Neural cell (in vitro differentiated cells): ENCODE measurements around the gene LAMB4.

Experiments
- CTCF ChIP-seq: fragments of 450-650 bp; IDR thresholded peaks from 2 replicates; pipeline ENCODE4 v1.5.1; 2014; ENCODE audit warnings: antibody characterized with exemption, mild to moderate bottlenecking, moderate library complexity; ENCODE audit not compliant: poor library complexity, severe bottlenecking
- EP300 ChIP-seq: fragments of 450-650 bp; conservative IDR thresholded peaks from 2 replicates; pipeline ENCODE4 v1.6.1; 2014; ENCODE audit warnings: antibody characterized with exemption, mild to moderate bottlenecking, moderate library complexity; ENCODE audit not compliant: poor library complexity, severe bottlenecking
- EZH2 ChIP-seq: fragments of 200-600, 300-800 bp; shearing (Covaris generic), sonication (generic); IDR thresholded peaks from 2 replicates; pipeline ENCODE4 v1.6.1; 2014; ENCODE audit warnings: antibody characterized with exemption, low read length, borderline replicate concordance, mild to moderate bottlenecking; ENCODE audit not compliant: insufficient read depth, poor library complexity, severe bottlenecking
- MXI1 ChIP-seq: fragments of 450-650 bp; conservative IDR thresholded peaks from 2 replicates; pipeline ENCODE4 v1.6.1; 2014; ENCODE audit warnings: antibody characterized with exemption, mild to moderate bottlenecking; ENCODE audit not compliant: poor library complexity, severe bottlenecking
- POLR2AphosphoS5 ChIP-seq: IDR thresholded peaks from 2 replicates; pipeline ENCODE4 v1.6.1; 2012
- RAD21 ChIP-seq: fragments of 450-650 bp; conservative IDR thresholded peaks from 2 replicates; pipeline ENCODE4 v1.6.1; 2014; ENCODE audit warnings: antibody characterized with exemption, mild to moderate bottlenecking, moderate library complexity
- SMC3 ChIP-seq: fragments of 450-650 bp; conservative IDR thresholded peaks from 2 replicates; pipeline ENCODE4 v1.6.1; 2014; ENCODE audit warnings: antibody characterized with exemption, mild to moderate bottlenecking, moderate library complexity; ENCODE audit not compliant: poor library complexity

- TF ChIP-seq CTCF (no peak), POLR2AphosphoS5 (no peak), EP300 (no peak), RAD21 (no peak), MXI1 (no peak), SMC3 (no peak), EZH2 (no peak)
Measured at GRCh38 chr7:108051454-108051853, 78.7 kb downstream of the LAMB4 start.
